Astrocyte (in vitro differentiated cells and primary cell): ENCODE measurements around the gene SCUBE1. TPM values are rescaled to one million over a fixed set of nuclear protein-coding genes. Genes with fewer than 3 reads are reported as not detected.

ENCODE experiments used
- DNase-seq: peaks from one replicate; pipeline ENCODE4 v3.0.0-alpha.2; 2010; ENCODE audit warnings: low read depth
- FAIRE-seq: peaks from 2 replicates; lab custom pipeline; 2011; peaks lifted over from hg19 to GRCh38; lab: Jason Lieb, UNC
- H2AFZ ChIP-seq: 2 replicates; pipeline ENCODE4 v1.6.0; 2012; ENCODE audit warnings: low read depth, low read length, inconsistent platforms
- H3K27ac ChIP-seq: 2 replicates; pipeline ENCODE4 v1.5.1; 2011; ENCODE audit warnings: low read depth, low read length, inconsistent platforms
- H3K27me3 ChIP-seq: 2 replicates; pipeline ENCODE4 v1.6.0; 2011; ENCODE audit warnings: low read length, inconsistent platforms; ENCODE audit not compliant: insufficient read depth
- H3K36me3 ChIP-seq: 2 replicates; pipeline ENCODE4 v1.5.1; 2011; ENCODE audit warnings: low read length, inconsistent platforms; ENCODE audit not compliant: insufficient read depth
- H3K4me1 ChIP-seq: 2 replicates; pipeline ENCODE4 v1.5.1; 2011; ENCODE audit warnings: low read length, inconsistent platforms; ENCODE audit not compliant: insufficient read depth
- H3K4me2 ChIP-seq: 2 replicates; pipeline ENCODE4 v1.6.0; 2012; ENCODE audit warnings: low read length, inconsistent platforms
- H3K4me3 ChIP-seq: 2 replicates; pipeline ENCODE4 v1.5.1; 2011; ENCODE audit warnings: low read depth, mild to moderate bottlenecking, low read length, inconsistent platforms; ENCODE audit not compliant: insufficient read depth
- H3K79me2 ChIP-seq: 2 replicates; pipeline ENCODE4 v1.6.0; 2012; ENCODE audit warnings: mild to moderate bottlenecking, low read length, inconsistent platforms; ENCODE audit not compliant: insufficient read depth
- H3K9ac ChIP-seq: 2 replicates; pipeline ENCODE4 v1.6.0; 2012; ENCODE audit warnings: mild to moderate bottlenecking, low read length, inconsistent platforms
- H3K9me3 ChIP-seq: 2 replicates; pipeline ENCODE4 v1.5.1; 2012; ENCODE audit warnings: low read depth, mild to moderate bottlenecking, low read length, inconsistent platforms; ENCODE audit not compliant: insufficient read depth
- H4K20me1 ChIP-seq: 2 replicates; pipeline ENCODE4 v1.6.0; 2012; ENCODE audit warnings: low read length, inconsistent platforms; ENCODE audit not compliant: insufficient read depth
- H3K27ac Mint-ChIP-seq: one replicate; pipeline ENCODE4 v1.8.0; 2021; ENCODE audit warnings: mild to moderate bottlenecking, mixed read lengths; ENCODE audit not compliant: unreplicated experiment
- H3K27me3 Mint-ChIP-seq: one replicate; pipeline ENCODE4 v1.8.0; 2021; ENCODE audit warnings: low read depth, mixed read lengths; ENCODE audit not compliant: unreplicated experiment
- H3K36me3 Mint-ChIP-seq: one replicate; pipeline ENCODE4 v1.8.0; 2021; ENCODE audit warnings: low read depth, mixed read lengths; ENCODE audit not compliant: unreplicated experiment
- H3K4me1 Mint-ChIP-seq: one replicate; pipeline ENCODE4 v1.8.0; 2021; ENCODE audit warnings: low read depth, mixed read lengths; ENCODE audit not compliant: unreplicated experiment
- H3K4me3 Mint-ChIP-seq: one replicate; pipeline ENCODE4 v1.8.0; 2021; ENCODE audit warnings: mild to moderate bottlenecking, moderate library complexity, mixed read lengths; ENCODE audit not compliant: unreplicated experiment
- H3K9me3 Mint-ChIP-seq: one replicate; pipeline ENCODE4 v1.8.0; 2021; ENCODE audit warnings: mild to moderate bottlenecking, mixed read lengths; ENCODE audit not compliant: unreplicated experiment
- EZH2 ChIP-seq: IDR thresholded peaks from 2 replicates; pipeline ENCODE4 v1.6.1; 2012; ENCODE audit warnings: mild to moderate bottlenecking, low read length, inconsistent platforms; ENCODE audit not compliant: insufficient read depth
- total RNA-seq: library from RNA; stranded (reverse); gene quantifications from 2 replicates; pipeline ENCODE4 v1.2.1, GENCODE V29; 2021
- TF ChIP-seq, protein P1 (sequence below): IDR thresholded peaks from 2 replicates; pipeline ENCODE4 v1.5.1; 2011; ENCODE audit warnings: low read depth, mild to moderate bottlenecking, inconsistent platforms, low read length, moderate library complexity; ENCODE audit not compliant: insufficient read depth

The SCUBE1 gene
- total RNA-seq, 1 donor from 2014 or later: 0.07 TPM

DNA sequence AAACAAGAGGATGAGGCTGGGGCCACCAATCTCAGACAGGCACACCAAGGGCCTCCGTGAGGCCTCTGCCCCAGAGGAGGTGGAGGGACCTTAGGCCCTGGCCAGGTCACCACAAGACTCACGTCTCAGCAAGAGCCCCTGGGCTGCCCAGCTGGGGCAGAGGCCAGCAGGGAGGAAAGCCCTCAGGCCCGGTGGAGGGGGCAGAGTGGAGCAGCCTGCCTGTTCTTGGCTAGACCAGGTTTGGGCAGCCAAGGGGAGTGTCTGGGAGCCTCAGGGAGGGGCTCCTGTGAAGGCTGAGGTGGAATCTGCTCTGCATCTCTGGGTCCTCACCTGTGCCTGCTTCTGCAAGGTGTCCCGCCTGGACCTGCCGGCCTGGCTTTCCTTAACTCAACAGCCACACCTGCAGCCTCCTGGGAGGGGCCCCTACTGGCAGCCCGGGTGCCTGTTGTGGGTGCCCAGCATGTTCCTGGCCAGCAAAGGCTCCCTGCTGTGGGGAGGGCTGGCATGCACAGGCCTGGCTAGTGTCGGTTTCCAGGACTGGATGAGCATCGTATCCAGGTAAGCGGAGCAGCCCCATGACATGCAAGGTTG lies 168.1 kb downstream of the SCUBE1 start:
- Histone ChIP-seq H3K27ac (no peak overlapping the region), H3K27me3 (no peaks in the 10 kb centered on the region), H3K79me2 (no peaks in the 10 kb centered on the region), H3K4me2 (no peak overlapping the region), H3K9me3 (no peaks in the 10 kb centered on the region), H4K20me1 (peaks cover 3% of the 10 kb centered on the region), H3K36me3 (no peaks in the 10 kb centered on the region), H3K4me1 (no peaks in the 10 kb centered on the region), H3K9ac (no peak overlapping the region), H3K4me3 (no peak overlapping the region), H2AFZ (no peak overlapping the region)
- Mint-ChIP-seq H3K4me1 (no peaks in the 10 kb centered on the region), H3K27ac (no peak overlapping the region), H3K27me3 (no peaks in the 10 kb centered on the region), H3K36me3 (peaks cover 12% of the 10 kb centered on the region), H3K9me3 (no peaks in the 10 kb centered on the region), H3K4me3 (no peak overlapping the region)
- DNase-seq: no peak
- TF ChIP-seq, protein P1, sequence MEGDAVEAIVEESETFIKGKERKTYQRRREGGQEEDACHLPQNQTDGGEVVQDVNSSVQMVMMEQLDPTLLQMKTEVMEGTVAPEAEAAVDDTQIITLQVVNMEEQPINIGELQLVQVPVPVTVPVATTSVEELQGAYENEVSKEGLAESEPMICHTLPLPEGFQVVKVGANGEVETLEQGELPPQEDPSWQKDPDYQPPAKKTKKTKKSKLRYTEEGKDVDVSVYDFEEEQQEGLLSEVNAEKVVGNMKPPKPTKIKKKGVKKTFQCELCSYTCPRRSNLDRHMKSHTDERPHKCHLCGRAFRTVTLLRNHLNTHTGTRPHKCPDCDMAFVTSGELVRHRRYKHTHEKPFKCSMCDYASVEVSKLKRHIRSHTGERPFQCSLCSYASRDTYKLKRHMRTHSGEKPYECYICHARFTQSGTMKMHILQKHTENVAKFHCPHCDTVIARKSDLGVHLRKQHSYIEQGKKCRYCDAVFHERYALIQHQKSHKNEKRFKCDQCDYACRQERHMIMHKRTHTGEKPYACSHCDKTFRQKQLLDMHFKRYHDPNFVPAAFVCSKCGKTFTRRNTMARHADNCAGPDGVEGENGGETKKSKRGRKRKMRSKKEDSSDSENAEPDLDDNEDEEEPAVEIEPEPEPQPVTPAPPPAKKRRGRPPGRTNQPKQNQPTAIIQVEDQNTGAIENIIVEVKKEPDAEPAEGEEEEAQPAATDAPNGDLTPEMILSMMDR: no peak
- TF ChIP-seq EZH2: no peak
- no peak for FAIRE-seq

DNA sequence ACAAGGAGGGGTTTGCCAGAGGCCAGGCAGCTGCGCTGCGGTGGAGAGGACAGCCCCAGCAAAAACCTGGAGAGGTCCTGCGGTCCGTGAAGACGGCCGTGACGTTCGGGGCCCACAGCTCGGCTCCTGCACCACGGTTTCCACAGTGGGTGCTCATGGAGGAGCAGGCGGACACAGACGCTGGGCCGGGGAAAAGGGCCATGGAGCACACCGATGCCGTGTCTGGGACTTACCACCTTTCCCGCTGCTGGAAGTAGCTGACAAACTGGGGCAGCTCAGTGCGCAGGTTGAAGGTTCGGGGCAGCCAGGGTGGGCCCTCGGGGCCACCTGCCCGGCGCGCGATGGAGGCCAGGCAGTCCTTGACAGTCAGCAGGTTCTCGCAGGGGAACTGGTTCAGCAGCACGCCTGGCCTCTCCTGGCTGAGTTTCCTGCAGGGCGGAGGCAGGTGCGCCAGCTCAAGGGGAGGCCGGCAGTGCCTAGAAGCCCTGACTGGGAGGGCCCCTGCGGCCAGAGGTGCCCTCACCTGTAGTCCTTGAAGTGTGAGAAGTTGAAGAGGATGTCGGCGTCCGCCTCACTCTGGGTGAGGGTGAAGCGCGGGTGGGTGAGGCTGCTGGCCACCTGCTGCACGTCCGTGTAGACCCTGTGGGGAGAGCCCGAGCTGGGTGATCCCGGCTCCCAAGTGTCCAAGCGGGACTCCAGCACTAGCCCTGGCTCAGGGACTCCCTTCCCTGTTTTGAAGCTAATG lies 169.0 kb downstream of the SCUBE1 start:
- Histone ChIP-seq H3K4me1 (no peaks in the 10 kb centered on the region), H3K4me3 (no peak overlapping the region), H3K9ac (no peak overlapping the region), H3K27ac (no peak overlapping the region), H3K36me3 (no peaks in the 10 kb centered on the region), H3K9me3 (no peaks in the 10 kb centered on the region), H3K27me3 (no peaks in the 10 kb centered on the region), H3K4me2 (no peak overlapping the region), H4K20me1 (no peaks in the 10 kb centered on the region), H2AFZ (no peak overlapping the region), H3K79me2 (no peaks in the 10 kb centered on the region)
- no peak for FAIRE-seq
- Mint-ChIP-seq H3K4me3 (no peak overlapping the region), H3K36me3 (peaks cover 5% of the 10 kb centered on the region), H3K27ac (no peak overlapping the region), H3K4me1 (no peaks in the 10 kb centered on the region), H3K9me3 (no peaks in the 10 kb centered on the region), H3K27me3 (no peaks in the 10 kb centered on the region)
- TF ChIP-seq, protein P1: no peak
- TF ChIP-seq EZH2: no peak
- no peak for DNase-seq

GRCh38 chr22:43173566-43173965 lies 169.6 kb downstream of the SCUBE1 start:
- H3K36me3 Mint-ChIP-seq: peaks cover 4% of the 10 kb centered on the region
- Histone ChIP-seq H3K27ac (no peak overlapping the region), H3K27me3 (no peaks in the 10 kb centered on the region), H3K4me2 (no peak overlapping the region), H3K9ac (no peak overlapping the region), H2AFZ (no peak overlapping the region), H4K20me1 (peaks cover 4% of the 10 kb centered on the region), H3K9me3 (no peaks in the 10 kb centered on the region), H3K4me3 (no peak overlapping the region), H3K4me1 (peaks cover 3% of the 10 kb centered on the region), H3K79me2 (no peaks in the 10 kb centered on the region), H3K36me3 (no peaks in the 10 kb centered on the region)
- DNase-seq (no peak), FAIRE-seq (no peak)
- no peak overlapping the region for H3K27ac Mint-ChIP-seq
- no peaks in the 10 kb centered on the region for H3K9me3 Mint-ChIP-seq
- H3K4me1 Mint-ChIP-seq: peaks cover 4% of the 10 kb centered on the region
- no peak overlapping the region for H3K4me3 Mint-ChIP-seq
- no peaks in the 10 kb centered on the region for H3K27me3 Mint-ChIP-seq
- TF ChIP-seq, protein P1: no peak
- TF ChIP-seq EZH2: no peak
